Measurements from ENCODE around the gene GLCE.
A peak's percentile ranks its signal among the peaks of the same experiment; 100 is the strongest.
"Not testable (repeated sequence)": the region's sequence is repeated elsewhere in the genome, so short reads cannot be mapped to it uniquely, and the experiment has no call there.

Gene GLCE

DNA sequence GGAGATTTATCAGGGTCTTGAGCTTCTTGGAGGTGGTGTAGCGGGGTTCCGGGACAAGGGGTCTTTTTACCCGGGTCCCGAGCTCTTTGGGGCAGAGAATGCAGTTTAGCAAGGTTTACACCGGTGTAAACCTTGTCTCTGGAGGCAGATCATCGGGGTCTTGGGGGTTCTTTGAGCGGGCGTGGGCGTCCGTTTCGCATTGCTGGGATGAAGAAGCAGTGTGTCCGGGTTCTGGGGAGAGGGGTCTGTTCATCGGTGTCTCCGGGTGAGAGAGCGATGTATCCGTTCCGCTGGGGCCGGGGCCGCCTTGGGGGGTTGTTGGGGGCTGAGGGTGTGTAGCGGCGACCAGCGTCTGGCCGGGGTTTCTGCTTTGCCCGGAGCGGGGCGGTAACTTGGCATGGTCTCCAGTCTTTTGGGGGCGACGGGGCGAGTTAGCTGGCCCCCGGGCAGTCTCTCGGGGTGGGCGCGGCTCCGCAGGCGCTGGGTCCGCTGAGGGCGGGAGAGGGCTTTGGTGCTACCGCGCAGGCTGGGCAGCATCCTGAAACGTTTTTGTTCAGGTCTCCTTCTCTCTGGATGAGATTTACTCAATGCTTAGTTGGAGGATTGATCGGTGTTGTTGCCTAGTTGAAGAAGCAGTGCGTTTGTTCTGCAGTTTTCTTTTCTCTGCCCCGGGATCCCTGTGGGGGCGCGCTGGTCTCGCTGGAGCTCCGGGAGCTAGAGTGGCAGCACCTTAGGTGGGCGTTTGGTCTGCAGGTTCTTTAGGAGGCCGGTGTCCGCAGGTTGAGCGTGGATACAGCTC is 843 bp downstream of the GLCE start:
- DNase-seq = peak; percentile 47

- no peak for DNase-seq
These were observed 1.4 kb downstream of the GLCE start for GRCh38 chr15:69161878-69162213.

DNA sequence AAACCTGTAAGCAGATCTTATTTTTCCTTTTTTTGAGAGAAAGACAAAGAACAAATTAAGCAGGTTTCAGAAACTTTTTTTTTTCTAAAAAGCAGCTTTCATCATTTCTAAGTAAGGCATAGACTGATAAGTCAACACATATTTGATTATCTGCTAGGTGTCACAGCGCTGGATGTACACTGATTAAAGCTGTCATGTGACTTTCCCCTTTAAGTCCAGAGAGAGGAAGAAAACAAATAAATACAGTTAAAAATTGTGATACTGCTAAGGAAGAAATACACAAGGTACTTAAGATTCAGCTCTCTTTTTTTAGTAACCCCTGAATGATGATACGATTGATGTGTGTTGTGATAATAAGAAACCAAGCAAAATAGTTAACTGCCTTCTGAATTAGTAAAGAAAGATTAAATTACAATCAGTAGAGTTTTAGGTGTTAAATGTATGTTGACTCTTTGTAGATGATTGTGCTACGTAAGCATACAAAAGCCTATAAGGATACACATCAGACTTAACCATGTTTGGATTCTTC is 2.8 kb downstream of the GLCE start:
- no peak for DNase-seq

- no peak for DNase-seq
These were observed 4.6 kb downstream of the GLCE start for GRCh38 chr15:69164807-69165636.

GRCh38 chr15:69165637-69166025 is 5.2 kb downstream of the GLCE start:
- DNase-seq = no peak

- DNase-seq = no peak
These were observed 6.9 kb downstream of the GLCE start for GRCh38 chr15:69167218-69167846.

DNA sequence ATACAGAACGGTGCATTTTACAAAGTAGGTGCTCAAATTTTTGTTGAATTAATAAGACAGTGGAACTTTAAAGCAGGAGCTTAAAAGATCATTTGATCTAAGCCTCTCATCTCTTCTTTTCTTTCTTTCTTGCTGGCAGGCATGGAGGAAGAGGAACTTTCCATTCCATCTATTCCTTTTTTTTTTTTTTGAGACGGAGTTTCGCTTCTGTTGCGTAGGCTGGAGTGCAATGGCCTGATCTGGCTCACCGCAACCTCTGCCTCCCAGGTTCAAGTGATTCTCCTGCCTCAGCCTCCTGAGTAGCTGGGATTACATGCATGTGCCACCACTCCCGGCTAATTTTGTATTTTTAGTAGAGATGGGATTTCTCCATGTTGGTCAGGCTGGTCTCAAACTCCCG is 7.9 kb downstream of the GLCE start:
- not testable (repeated sequence) for DNase-seq

GRCh38 chr15:69169540-69169939 is 9.1 kb downstream of the GLCE start:
- DNase-seq = not testable (repeated sequence)

DNA sequence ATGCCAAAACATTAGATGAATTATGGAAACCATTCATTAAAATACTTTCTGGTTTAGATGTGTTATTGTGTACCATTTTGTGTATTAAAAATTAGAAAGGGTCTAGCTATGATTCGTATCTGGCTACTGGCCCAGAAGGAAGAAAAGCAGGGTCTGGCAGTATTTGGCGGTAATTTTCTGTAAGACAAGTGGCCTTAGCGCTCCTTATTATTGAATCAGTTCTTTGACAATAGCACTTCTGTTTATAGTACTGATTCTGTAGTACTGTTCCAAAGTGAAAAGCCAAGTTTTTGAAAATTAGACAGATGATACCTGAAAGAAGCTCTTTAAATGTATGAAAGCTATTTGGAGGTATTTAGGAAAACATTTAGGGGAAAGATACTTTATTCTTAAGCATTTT is 10.2 kb downstream of the GLCE start:
- DNase-seq = no peak

- DNase-seq = no peak
These were observed 12.4 kb downstream of the GLCE start for GRCh38 chr15:69172847-69173246.

DNA sequence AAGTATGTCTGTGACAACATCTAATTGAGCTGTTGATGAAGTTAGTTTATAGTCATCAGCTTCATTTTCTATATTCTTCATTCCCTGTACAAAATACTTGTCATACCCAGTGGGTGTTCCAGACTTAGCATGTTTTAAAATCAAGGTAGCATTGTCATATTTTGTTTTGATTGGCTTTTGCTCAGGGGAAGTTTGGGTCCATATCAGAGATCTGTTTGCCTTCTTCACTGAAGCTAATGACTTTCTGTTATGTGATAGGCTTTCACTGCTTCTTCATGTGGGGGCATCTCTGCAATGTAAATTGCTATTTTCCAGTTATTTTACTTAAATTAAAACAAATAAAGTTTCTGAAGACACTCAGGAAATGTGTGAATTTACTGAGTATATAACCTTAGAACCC is 15.1 kb downstream of the GLCE start:
- no peak for DNase-seq

- DNase-seq = no peak
These were observed 21.0 kb downstream of the GLCE start for GRCh38 chr15:69181424-69181823.

GRCh38 chr15:69185216-69185615 is 24.8 kb downstream of the GLCE start:
- no peak for DNase-seq

- no peak for DNase-seq
These were observed 25.3 kb downstream of the GLCE start for GRCh38 chr15:69185706-69186105.

- no peak for DNase-seq
These were observed 28.7 kb downstream of the GLCE start for GRCh38 chr15:69189157-69189556.

- DNase-seq = no peak
These were observed 29.7 kb downstream of the GLCE start for GRCh38 chr15:69190091-69190490.

GRCh38 chr15:69190504-69190903 is 30.1 kb downstream of the GLCE start:
- no peak for DNase-seq

DNA sequence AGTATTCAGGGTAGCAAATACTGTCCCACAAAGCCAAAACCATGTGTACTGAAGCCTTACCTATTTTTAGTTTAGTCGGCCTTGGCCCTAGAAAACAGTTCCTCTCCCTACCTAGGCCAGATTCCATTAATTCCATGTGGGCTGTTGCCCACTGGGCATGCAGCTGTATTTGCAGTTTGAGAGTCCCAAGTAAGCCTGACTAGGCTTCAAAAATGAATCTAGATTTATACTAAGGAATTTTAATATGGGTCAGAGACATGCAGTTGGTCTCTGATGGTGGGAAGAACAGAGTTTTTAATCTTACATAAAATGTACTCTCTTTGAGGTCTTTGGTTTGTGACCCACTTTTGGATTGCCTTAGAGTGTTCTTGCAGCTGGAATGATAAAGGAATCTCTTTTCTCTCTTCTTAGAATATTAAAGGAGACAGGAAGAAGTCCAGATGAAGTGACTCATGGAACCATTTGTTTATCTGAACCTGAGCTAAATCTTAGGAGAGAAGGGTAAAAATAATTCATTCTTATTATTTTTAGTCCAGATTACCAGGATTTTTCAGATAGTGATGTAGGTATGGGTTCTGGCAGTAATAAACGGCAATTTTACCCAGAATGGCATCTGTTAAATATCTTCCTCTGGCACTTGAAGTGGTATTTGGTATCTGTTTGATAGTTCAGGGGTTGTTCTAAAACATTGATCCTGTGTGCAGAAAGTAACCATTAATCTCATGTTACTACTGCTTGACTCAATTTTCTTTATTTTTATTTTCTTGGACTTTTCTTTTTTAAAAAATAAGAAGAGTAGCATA is 33.8 kb downstream of the GLCE start:
- no peak for DNase-seq

- DNase-seq = no peak
These were observed 34.4 kb downstream of the GLCE start for GRCh38 chr15:69194854-69195253.

DNA sequence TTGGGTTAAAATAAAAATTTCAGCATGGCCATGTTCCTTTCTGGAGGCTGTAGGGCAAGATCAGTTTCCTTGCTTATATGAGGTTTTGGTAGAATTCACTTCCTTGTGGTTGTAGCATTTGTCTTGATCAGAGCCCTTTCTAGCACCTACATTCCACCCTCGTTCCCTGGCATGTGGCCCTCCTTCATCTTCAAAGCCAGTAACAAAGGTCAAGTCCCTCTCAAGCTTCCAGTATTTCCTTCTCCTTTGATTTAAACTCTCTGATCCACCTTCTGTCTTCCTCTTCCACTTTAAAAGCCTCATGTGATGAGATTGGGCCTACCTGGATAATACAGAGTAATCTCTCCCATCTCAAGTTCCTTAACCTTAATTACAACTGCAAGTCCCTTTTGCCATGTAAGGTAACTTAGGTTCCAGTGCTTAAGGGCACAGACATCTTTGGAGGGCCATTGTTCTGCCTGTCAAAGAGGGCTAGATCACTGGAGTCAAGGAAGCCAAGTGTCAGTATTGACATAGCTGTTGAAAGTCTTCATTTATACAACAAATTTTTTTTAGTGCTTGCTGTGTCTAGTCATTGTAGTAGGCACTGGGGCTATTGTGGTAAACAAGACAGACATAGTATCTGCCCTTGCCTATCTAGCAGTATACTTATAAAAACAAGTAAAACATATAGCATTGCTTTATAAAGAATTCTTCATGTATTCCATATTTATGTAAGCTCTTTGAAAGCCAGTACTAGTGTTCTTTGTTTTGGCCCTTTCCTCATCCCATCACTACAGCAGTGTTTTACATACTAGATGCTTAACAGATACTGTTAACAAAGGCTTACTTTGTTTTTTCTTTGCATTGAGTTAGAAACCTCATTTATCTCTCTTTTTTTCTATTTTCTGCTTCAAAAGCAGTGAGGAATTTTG is 40.7 kb downstream of the GLCE start:
- DNase-seq = no peak

- DNase-seq = no peak
These were observed 45.6 kb downstream of the GLCE start for GRCh38 chr15:69206079-69206478.

DNA sequence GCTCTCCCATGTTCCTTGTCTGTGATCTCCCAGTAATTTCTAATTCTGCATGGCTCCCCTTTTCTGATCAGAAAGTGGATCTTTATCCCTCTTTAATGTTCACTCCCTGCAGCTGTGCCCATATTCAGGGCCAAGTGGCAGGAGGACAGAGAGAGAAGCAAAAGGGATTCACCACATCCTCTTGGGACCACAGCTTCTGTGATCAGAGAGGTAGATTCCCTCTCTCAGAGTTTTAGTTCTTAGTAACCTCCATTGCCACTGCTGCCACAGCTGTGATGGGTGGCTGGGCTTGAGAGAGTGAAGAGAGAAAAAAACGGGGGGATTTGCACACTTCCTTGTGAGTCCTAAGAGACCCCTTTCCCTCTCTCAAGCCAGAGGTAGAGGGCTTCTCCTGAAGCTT is 49.2 kb downstream of the GLCE start:
- no peak for DNase-seq

Data from stimulated activated CD8-positive, alpha-beta memory T cell treated with anti-CD3 and anti-CD28 coated beads, Interleukin-4, amount 100 ng/mL, for 48 hours (primary cell).